CD14-positive monocyte (primary cell): Measurements from ENCODE around the gene RDH14. TPM values are rescaled to one million over a fixed set of nuclear protein-coding genes. Genes with fewer than 3 reads are reported as not detected.

Experiments
- DNase-seq, 3 donors: peaks; one replicate each; pipeline ENCODE4 v3.0.0-alpha.2; 2011 to 2022
- H2AFZ ChIP-seq: 2 replicates; pipeline ENCODE4 v1.6.0; 2012; ENCODE audit warnings: mild to moderate bottlenecking, low read depth, low read length, inconsistent platforms; ENCODE audit not compliant: insufficient read depth, poor library complexity, severe bottlenecking
- H3K27ac ChIP-seq, 2 donors: 1 replicate in 1 of 2; 2 replicates in 1 of 2; pipeline ENCODE4 v1.5.1; 2012 to 2013; ENCODE audit warnings: low read length in 2 of 2, control low read depth in 1 of 2, inconsistent platforms in 1 of 2, low read depth in 1 of 2, mild to moderate bottlenecking in 1 of 2
- H3K27me3 ChIP-seq, 2 donors: one replicate each; pipeline versions ENCODE4 v1.6.0 to v1.6.1; 2011 to 2013; ENCODE audit warnings: low read length in 2 of 2; ENCODE audit not compliant: control insufficient read depth in 2 of 2, insufficient read depth in 2 of 2
- H3K36me3 ChIP-seq, 2 donors: replicated peaks in 1 of 2; 1 replicate in 1 of 2; 2 replicates in 1 of 2; pipeline versions ENCODE4 v1.5.1 to v1.6.1; 2012 to 2013; ENCODE audit warnings: low read length in 2 of 2, control low read depth in 1 of 2, inconsistent platforms in 1 of 2, mild to moderate bottlenecking in 1 of 2; ENCODE audit not compliant: insufficient read depth in 2 of 2, control insufficient read depth in 1 of 2
- H3K4me1 ChIP-seq, 2 donors: 1 replicate in 1 of 2; 2 replicates in 1 of 2; pipeline versions ENCODE4 v1.5.1 to v1.6.1; 2012 to 2013; ENCODE audit warnings: low read length in 2 of 2, control low read depth in 1 of 2, inconsistent platforms in 1 of 2, mild to moderate bottlenecking in 1 of 2, moderate library complexity in 1 of 2; ENCODE audit not compliant: insufficient read depth in 2 of 2, control insufficient read depth in 1 of 2
- H3K4me2 ChIP-seq: replicated peaks from 2 replicates; pipeline ENCODE3; 2012; ENCODE audit warnings: low read length, moderate library complexity, mild to moderate bottlenecking; ENCODE audit not compliant: poor library complexity, severe bottlenecking; ENCODE audit errors: extremely low read depth
- H3K4me3 ChIP-seq, 3 experiments: fragments of 200-600 bp in 1 of 3; sonication (generic) in 1 of 3; replicated peaks in 1 of 3; 1 replicate in 2 of 3; 2 replicates in 1 of 3; pipeline ENCODE4 v1.5.1; 2011 to 2013; ENCODE audit warnings: low read length in 3 of 3, mild to moderate bottlenecking in 3 of 3, control low read depth in 2 of 3, low read depth in 2 of 3, inconsistent platforms in 1 of 3, moderate library complexity in 1 of 3
- H3K79me2 ChIP-seq: 2 replicates; pipeline ENCODE4 v1.6.0; 2012; ENCODE audit warnings: mild to moderate bottlenecking, control low read depth, inconsistent platforms, low read length, moderate library complexity; ENCODE audit not compliant: insufficient read depth
- H3K9ac ChIP-seq: 2 replicates; pipeline ENCODE4 v1.6.0; 2017; ENCODE audit warnings: low read length, mild to moderate bottlenecking; ENCODE audit not compliant: insufficient read depth, poor library complexity, severe bottlenecking
- H3K9me3 ChIP-seq, 2 donors: replicated peaks in 1 of 2; 1 replicate in 1 of 2; 2 replicates in 1 of 2; pipeline versions ENCODE4 v1.5.1 to v1.6.1; 2012 to 2013; ENCODE audit warnings: low read length in 2 of 2, control low read depth in 1 of 2; ENCODE audit not compliant: control insufficient read depth in 1 of 2, insufficient read depth in 1 of 2
- H4K20me1 ChIP-seq: 2 replicates; pipeline ENCODE4 v1.6.0; 2012; ENCODE audit warnings: mild to moderate bottlenecking, low read length, control low read depth, moderate library complexity; ENCODE audit not compliant: insufficient read depth
- H3K27ac Mint-ChIP-seq, 7 donors: one replicate each; pipeline ENCODE4 v1.8.0; 2020; ENCODE audit warnings: mild to moderate bottlenecking in 7 of 7, mixed read lengths in 7 of 7, moderate library complexity in 6 of 7, inconsistent platforms in 2 of 7
- H3K27me3 Mint-ChIP-seq, 3 donors: one replicate each; pipeline ENCODE4 v1.8.0; 2021 to 2022; ENCODE audit warnings: low read depth in 3 of 3, mild to moderate bottlenecking in 3 of 3, mixed read lengths in 3 of 3, moderate library complexity in 3 of 3, inconsistent platforms in 1 of 3
- H3K36me3 Mint-ChIP-seq, 2 donors: one replicate each; pipeline ENCODE4 v1.8.0; 2020; ENCODE audit warnings: mixed read lengths in 2 of 2, inconsistent platforms in 1 of 2, mild to moderate bottlenecking in 1 of 2
- H3K4me1 Mint-ChIP-seq: one replicate; pipeline ENCODE4 v1.8.0; 2020; ENCODE audit warnings: mild to moderate bottlenecking, mixed read lengths
- H3K4me3 Mint-ChIP-seq, 2 donors: one replicate each; pipeline ENCODE4 v1.8.0; 2020; ENCODE audit warnings: mild to moderate bottlenecking in 2 of 2, mixed read lengths in 2 of 2, moderate library complexity in 1 of 2
- H3K9me3 Mint-ChIP-seq, 7 donors: one replicate each; pipeline ENCODE4 v1.8.0; 2020 to 2022; ENCODE audit warnings: mixed read lengths in 7 of 7, mild to moderate bottlenecking in 6 of 7, moderate library complexity in 6 of 7, inconsistent platforms in 2 of 7
- CTCF ChIP-seq: fragments of 200-600 bp; IDR thresholded peaks from one replicate; pipeline ENCODE4 v1.8.0; 2022; ENCODE audit warnings: antibody characterized with exemption, mild to moderate bottlenecking
- WGBS: methylation state at CpG from one replicate; pipeline ENCODE4 v1.1.5; 2013; ENCODE audit warnings: missing lambda C conversion rate; ENCODE audit not compliant: insufficient coverage; 5-methylcytosine and 5-hydroxymethylcytosine counted together
- intact Hi-C, 2 donors: fragments of 100-400 bp; cut with micrococcal nuclease; formaldehyde crosslinking; loops; one replicate each; pipeline versions ENCODE4 v1.15.0 to v1.15.1; 2023
- polyA plus RNA-seq, 3 donors: library from polyadenylated mRNA; depleted of rRNA in 1 of 3; unstranded in 2 of 3; stranded (reverse) in 1 of 3; fragments of 300-500 nt in 2 of 3; fragments of >200 nt in 1 of 3; fragmentation: Illumina TruSeq in 2 of 3; gene quantifications; 1 replicate in 2 of 3; 2 replicates in 1 of 3; pipeline ENCODE4 v1.2.3, GENCODE V29; 2012 to 2021

RDH14 gene
- polyA plus RNA-seq, 3 donors, result 5.5 to 16.3 (median 14.3) TPM

DNA sequence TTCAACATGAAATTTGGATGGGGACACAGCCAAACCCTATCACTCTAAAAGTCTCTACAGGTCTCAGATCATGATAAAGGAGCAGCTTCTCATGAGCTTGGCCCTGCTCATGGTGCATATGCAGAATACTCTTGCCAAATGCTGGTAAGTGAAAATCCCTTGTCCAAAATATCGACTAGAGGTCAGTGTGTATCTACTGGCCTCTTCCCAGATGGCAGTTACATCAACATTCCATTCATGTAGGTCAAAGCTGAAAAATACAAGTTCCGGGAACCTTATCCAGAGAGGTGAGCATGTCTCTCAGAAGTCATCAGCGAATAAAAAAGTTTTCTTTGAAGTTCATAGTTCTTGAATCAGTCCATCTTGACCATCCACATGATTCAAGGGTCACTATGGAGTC, 36.5 kb upstream of the RDH14 start:
- no peaks in the 10 kb centered on the region for H4K20me1 ChIP-seq
- H3K9ac ChIP-seq, result no peak overlapping the region
- H3K9me3 Mint-ChIP-seq, result peaks cover 1 to 7% (median 5%) of the 10 kb centered on the region in 7 donors
- DNase-seq, result no peak
- H3K27ac ChIP-seq, result no peak overlapping the region
- H3K4me1 ChIP-seq, result no peaks in the 10 kb centered on the region
- no peak for TF ChIP-seq CTCF
- no peak overlapping the region for H3K4me3 Mint-ChIP-seq
- WGBS, result 100% methylated on average over 2 of the region's 3 CpGs
- H3K4me1 Mint-ChIP-seq, result no peaks in the 10 kb centered on the region
- no peaks in the 10 kb centered on the region for H3K36me3 ChIP-seq
- H2AFZ ChIP-seq, result no peak overlapping the region
- no peak overlapping the region for H3K4me3 ChIP-seq
- no peaks in the 10 kb centered on the region for H3K79me2 ChIP-seq
- H3K27me3 ChIP-seq, result no peaks in the 10 kb centered on the region
- no peaks in the 10 kb centered on the region for H3K36me3 Mint-ChIP-seq
- no peak overlapping the region for H3K4me2 ChIP-seq
- H3K9me3 ChIP-seq, result peaks cover 0 to 4% of the 10 kb centered on the region in 2 donors
- intact Hi-C loops, result no loop called here
- H3K27ac Mint-ChIP-seq, result no peak overlapping the region
- peaks cover 0 to 3% (median 0%) of the 10 kb centered on the region in 3 donors for H3K27me3 Mint-ChIP-seq

DNA sequence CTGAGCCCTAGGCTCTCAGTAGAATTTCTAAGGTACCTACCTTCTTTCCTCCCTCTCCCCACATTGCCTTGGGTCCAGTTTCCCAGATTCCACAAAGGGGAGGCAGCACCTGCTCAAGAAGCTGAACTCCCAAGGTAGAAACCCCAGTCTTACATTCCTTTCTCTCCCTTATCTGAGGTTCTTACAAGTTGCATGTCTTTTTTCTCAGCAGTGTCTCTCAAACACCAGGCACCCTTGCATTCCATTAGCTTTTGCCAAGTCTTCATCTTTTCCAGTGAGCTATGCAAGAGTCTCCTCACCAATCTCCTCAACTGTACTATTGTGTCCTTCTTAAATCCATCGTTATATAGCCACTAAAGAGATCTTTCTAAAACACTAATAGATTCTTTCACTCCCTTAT, 33.0 kb upstream of the RDH14 start:
- H2AFZ ChIP-seq, result no peak overlapping the region
- no peak overlapping the region for H3K9ac ChIP-seq
- no peak overlapping the region for H3K4me3 Mint-ChIP-seq
- no peak overlapping the region for H3K27ac ChIP-seq
- no peak for DNase-seq
- peaks cover 3 to 17% (median 6%) of the 10 kb centered on the region in 7 donors for H3K9me3 Mint-ChIP-seq
- H3K36me3 Mint-ChIP-seq, result no peaks in the 10 kb centered on the region
- no peaks in the 10 kb centered on the region for H4K20me1 ChIP-seq
- H3K4me2 ChIP-seq, result no peak overlapping the region
- TF ChIP-seq CTCF, result no peak
- peaks cover 3 to 4% of the 10 kb centered on the region in 2 donors for H3K9me3 ChIP-seq
- no peak overlapping the region for H3K27ac Mint-ChIP-seq
- no peaks in the 10 kb centered on the region for H3K4me1 ChIP-seq
- no peak overlapping the region for H3K4me3 ChIP-seq
- WGBS, result 92% methylated on average over 1 of the region's 1 CpG
- H3K36me3 ChIP-seq, result no peaks in the 10 kb centered on the region
- intact Hi-C loops, result no loop called here
- H3K79me2 ChIP-seq, result no peaks in the 10 kb centered on the region
- H3K27me3 Mint-ChIP-seq, result peaks cover 0 to 3% (median 0%) of the 10 kb centered on the region in 3 donors
- H3K4me1 Mint-ChIP-seq, result no peaks in the 10 kb centered on the region
- no peaks in the 10 kb centered on the region for H3K27me3 ChIP-seq
